ENCODE results near the gene CTRB1.

CTRB1 gene

DNA sequence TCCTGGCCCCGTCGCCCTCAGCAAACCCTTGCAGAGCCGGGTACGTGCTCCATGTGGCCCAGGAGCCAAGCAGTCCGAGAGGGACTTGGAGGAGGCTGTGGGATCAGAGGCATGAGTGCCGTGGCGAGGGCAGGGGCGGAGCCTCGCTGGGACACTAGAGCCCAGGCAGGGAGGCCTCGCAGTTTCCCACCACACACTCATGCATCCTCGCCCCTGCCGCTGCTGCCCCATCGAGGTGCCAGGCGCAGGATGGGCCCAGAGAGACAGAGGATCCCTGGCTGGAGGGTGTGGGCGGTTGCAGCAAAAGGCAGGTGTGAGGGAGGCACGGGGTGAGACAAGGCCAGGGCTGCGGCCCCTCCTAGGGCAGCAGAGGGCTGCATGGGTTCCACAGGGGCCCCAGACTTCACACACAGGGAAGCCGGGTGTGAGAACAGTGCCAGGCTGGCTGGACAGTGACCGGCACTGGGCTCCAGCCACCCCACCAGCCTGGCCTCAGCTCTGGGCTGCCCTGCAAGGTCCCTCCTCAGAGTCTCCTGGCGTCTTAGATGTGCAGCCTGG is 25.0 kb downstream of the CTRB1 start:
- no peak for DNase-seq

DNA sequence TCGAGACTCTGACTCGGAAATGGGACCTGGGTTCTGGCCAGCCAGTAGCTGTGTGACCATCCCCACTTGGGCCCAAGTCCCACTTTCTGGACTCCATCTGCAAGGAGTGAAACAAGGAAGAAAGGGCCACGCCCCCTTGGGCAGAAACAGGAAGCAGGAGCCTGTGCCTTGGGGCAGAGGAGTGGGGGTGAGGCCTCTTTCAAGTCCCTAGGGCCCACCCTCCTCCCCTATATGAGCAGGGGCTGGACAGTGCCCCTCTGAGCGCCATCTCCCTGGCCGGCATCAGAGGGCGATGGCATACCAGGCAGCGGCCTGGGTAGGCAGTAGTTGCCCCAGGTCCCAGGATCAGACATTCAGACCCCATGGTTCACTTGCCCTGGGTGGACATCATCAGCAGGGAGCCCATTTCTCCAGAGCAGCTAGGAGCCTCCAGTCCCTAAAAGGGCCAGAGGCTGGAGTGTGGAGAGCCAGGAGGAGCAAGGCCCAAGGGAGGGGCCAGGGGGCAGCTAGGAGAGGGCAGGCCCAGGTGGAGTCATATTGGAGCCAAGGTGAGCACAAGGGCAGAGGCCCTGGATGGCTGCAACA is 25.5 kb downstream of the CTRB1 start:
- no peak for DNase-seq

DNA sequence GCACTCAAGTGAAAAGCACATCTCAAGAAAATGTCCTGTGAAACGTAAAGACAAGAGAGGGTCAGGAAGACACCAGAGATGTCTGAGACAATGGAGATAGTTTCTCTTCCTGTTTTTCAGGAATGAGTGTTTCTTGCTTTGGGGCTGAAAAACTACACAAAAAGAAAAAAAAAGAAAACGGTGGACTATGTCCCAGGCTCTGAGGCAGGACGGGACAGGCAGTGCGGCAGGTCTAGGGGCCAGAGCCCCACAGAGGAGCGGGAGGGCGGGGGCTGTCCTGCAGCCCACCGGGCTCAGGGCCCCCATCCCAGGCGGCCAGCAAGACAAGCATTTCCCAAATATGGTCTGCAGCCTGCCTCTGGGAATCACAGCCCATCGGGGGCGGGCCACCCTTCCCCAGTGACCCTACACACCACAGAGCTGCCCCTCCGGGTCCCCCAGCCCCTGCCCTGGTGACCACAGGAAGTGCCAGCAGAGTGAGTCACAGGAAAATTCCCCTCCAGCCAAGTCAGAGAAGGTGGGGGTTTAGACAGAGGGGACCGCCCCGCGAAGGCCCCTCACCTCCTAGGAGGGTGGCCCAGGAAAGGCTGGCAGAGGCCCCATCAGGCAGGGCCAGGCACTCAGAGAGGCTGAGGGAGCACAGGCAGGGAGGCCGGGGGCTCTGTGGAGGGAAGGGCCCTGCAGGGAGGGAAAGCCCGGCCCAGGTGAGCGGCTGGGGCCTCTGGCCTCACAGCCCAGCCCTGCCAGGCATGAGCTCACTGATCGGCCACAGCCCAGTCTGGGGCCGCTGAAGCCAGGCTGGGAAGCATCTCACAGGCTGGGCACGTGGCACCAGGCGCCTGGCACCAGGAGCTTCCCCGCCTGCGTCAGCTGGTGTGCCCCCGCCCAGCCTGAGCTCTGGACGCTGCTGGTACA is 26.3 kb downstream of the CTRB1 start:
- no peak for DNase-seq

DNA sequence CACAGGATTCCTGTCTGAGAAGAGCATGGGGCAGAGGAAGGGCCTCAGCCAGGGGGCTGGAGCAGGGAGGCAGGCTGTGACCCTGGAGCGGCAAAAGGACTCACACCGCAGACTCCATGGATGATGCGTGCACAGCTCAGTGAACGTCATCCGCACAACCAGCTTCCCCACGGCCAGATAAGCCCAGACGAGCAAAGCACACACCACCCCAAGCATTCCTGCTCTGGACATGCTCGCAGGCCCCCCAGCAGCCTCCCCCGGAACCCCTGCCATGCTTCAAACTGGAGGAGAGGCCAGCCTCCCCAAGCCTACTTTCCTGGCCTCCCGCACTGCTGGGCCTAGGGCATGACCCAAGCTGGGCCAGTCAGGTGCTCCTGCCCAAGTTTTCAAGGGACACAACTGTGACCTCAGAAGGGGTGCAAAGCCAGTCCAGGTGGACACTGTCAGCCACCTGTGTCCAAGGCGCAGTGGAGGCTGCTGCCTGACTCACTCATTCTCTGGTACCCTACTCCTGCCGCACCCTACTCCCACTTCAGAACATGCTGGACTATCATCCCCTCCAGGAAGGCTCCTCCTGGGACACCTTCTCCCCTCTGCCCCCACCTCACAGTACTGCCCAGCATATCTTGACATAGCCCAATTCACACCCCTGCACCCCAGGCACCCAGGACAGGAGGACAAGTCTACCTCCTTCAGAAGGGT is 27.9 kb downstream of the CTRB1 start:
- DNase-seq, result no peak

DNA sequence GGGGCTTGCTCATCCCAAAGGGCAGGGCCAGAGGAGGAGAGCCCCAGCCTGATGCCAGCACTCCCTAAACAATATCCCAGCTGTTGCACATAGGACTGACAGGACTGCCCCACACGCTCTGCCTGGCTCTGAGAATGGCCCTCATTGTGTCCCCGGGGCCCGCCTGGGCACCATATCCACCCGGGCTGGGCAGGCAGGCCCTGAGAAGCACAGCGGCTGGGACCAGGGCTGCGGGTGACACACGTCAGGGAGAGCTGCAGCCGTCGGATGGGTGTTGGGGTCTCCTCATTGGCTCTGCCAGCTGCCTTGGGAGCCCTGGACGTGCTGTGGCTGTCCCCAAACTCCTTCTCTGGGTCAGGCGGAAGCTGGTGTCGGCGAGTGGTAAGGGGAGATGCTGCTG is 28.5 kb downstream of the CTRB1 start:
- DNase-seq, result no peak

DNA sequence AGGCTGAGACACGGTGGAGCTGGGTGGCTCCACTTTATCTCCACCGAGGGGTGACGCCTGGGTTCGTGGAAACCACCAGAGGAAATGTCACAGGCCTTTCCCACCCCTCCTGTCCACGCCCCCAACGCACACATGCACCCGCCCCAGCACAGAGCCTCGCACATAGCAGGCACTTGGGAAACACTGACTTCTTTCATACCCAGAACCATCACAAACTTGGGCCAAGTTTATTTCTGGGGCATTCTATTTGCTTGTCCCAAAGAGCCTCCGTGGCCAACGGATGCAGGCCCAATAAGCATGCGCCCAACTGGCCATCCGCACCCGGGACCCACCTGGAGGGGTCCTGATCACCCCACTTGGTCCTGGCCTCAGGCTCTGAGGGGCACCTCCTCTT is 29.4 kb downstream of the CTRB1 start:
- no peak for DNase-seq

DNA sequence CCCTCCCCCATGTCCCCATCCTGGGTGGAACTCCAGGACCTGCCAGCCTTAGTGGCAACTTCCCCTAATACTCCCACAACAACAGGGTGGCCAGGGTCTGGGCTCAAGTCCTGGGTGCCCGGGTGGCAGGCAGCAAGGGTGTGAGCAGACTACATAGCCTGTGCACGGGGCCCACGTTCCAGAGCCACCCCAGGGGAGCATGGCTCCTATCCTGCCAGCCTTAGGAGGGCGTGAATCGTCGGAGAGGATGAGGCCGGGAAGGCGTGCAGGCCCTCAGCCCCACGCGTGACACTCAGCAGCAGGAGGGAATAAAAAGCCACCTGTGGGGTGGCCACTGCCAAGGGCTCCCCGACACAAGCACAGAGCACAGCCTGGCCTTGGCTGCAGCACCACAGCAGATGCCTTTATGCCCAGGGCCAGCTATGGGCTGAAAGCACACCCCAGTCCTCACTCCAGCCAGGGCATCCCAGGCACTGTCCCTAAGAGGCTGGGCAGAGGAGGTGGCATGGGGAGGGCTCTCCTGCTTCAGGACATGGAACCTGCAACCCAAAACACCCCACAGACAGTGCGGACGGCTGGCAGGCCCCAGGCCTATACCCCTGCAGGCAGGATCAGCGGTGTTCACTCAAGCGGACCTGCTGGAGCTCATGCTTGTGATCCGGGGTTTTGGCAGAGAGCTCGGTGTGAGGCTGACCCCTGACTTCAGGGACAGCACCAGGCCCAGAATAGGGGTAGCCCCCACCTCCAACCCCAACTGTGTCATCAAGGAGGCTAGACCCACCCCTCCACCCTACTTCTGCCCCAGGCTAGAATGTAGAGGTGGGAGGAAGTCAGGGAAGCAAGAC is 30.0 kb downstream of the CTRB1 start:
- DNase-seq, result no peak

DNA sequence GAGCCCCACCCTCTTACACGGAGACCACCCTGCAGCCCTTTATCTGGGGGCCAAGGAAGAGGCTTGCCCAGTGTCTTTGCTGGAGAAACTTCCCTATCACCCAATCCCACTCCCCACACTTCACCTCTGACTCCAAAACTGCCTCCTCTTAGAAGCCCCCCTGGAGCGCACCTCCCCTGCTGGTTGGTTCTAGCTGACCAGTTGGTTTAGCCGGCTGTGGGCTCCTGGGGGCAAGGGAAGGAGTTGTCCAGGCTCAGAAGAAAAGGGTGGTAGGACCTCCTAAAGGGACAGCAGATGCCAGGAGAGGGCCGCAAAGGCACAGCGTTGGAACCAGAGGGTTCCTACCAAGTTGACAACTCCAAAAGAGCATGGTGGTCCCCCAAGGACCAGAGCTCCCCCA is 30.7 kb downstream of the CTRB1 start:
- no peak for DNase-seq

DNA sequence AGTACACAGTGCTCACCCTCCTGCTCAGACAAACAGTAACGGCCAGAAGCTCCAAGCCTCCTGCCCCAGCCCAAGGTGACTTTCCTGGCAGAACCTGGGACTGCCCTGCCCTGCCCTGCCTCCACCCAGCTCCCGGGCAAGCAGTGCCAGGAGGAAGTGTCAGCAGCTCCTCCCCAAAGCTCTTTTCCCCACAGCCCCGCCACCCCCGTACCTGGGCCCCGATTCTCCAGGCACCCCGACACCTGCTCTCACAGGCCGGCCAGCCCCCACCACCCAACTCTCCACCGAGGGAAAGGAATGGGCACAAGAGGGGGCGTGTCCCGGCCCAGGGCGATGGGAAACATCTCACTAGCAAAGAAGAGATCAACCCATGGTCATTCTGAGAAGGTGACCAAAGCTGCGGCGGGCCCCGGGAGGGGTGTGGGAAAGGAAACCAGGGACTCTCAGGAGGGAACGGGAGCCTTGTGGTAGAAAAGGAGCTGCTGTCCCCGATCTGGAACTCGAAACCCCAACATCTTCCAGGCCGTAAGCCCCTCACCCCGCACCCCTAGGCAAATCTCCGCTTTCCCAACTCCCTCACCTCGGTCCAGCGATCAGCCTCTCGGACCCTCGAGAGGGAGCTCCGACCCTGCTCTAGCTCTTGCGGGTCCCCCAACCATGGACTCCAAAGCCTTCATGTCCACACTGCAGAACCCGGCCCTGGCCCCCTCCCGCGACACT is 31.5 kb downstream of the CTRB1 start:
- DNase-seq, result no peak

DNA sequence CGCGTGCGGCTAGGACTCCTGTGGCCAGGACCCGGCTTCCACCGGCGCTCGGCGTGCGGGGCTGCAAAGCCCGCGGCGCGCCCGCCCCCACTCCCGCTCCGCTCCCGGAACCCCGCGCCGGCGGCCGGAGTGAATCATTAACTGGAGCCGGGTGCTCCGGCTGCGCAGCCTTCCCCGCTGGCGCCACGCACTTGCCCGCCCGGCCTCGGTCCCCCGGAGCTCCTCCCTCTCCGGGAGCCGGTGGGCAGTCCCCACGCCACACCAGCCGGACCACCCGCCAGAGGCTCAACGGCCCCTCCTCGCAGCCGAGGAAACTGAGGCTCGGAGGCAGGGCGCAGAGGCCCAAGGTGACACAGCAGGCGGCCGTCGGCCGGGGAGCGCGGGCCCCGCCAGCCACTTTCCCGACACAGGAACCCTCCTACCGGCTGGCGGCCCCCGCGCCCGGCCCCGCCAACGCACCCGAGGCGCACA is 32.1 kb downstream of the CTRB1 start:
- DNase-seq, result no peak

DNA sequence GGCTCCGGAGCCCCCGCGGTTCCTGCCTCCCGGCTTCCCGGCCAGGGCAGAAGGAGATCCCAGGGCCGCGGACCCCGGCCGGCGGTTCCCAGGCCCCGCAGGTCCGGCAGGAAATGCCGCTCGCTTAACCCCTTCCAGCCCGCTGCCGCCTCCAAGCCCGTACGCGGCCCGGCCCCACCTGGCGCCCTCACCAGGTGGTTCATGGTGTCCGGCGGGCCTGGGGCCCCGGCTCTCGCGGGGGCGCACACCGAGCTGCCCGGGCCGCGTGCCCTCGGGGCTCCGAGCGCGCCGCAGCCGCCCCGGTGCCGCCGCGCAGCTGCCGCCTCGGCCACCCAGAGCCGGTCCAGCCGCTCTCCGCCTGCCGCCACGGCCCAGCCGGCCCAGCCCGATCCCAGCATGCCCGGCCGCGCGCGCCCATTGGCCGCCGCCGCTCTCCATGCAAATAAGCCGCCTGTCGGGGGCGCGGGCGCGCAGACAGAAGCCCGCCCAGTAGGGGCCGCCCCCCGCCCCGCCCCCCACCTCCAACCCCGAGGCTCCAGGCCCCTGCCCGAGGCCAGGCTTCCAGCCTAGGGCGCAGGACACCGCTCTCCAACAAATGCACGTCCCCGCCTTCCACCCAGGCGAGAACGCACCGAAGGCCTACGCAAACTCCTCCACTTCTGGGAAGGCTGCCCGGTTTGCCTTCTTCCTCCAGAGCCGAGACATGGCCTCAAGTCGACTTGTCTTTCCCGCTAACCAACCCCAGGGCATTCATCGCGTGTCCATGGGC is 32.7 kb downstream of the CTRB1 start, which contains the start of gene BCAR1:
BCAR1 (minus strand) TSS at position 345 of the 769 bp plus-strand sequence; CDS start at position 203, 142 bp downstream.
- DNase-seq, result peak; percentile 38

DNA sequence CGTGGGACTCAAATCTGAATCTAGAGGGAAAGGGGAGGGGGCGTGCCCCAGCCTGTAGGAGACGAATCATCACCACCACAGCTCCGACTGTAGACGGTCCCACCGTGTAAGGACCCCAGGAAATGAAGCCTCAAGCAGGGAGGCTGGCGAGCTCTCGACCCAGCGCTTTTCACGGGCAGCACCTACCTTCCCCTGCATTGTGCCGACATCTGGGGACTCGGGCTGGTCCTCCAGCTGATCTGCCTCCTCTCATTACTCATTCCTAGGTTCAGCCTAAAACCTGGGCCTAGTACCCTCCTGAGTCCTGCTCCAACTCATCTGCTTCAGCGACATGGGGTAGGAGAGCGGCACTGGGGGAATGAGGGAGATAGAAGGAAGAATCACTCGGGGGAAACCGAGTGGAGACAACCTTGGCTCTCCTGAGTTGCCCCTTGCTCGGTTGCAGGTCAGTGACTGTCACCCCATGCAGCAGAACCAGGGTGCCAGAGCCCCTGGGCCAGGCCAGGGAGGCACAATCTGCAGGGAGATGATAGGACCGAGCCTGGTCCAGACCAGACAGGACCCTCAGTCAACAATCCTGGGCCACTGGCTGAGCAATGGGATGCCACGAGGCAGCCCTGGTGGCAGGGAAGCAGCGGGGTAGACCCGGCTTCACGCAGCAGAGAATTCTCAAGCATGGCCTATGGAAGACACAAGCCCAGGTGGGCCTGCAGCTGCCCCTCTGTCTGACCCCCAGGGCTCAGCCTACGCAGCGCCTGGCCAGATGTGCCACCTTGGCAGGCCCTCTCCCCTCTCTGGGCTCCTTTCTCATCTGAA is 33.5 kb downstream of the CTRB1 start:
- DNase-seq, result no peak

DNA sequence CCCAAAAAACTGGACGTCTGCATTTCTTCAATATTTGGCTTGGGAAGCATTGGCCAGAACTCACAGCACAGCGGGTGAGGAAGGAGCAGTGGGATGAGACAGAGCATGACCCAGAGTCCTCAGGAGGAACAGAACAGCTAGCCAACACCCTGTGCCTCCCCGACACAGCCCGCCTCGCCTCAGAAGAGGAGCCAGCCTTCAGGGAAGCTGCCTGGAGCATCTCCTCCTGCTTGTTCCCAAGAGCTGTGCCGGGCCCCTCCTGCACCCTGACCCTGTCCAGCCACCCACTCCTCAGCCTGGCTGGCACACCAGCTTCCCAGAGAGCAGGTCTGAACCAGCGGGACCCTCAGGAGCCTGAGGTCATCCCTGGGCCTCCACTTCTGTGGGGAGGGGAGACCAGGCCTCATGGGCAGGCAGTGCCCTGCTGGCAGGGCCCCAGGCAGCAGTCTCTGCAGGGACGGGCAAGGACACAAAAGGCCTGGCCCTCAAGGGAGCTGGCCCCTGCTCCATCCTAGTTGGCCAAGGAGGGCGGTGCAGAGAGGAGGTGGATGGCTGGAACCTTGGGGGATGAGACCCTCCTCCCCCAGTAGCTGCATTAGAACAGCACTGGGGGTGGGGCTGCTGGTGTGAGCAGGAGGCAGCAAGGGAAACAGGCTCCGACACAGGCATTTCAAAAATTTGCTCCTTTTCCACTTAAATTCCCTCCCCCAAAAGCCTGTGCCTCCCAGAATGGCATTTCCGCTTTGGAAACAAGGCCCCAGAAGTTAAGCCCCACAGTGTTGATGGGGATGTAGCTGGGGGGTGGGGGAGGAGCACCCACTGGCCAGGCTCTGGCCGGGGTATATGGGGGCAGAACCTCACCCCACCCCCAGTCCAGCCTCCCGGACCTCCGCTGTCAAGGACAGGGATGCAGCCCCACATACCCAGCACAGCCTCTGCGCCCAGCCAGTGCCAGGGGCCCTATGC is 34.4 kb downstream of the CTRB1 start:
- no peak for DNase-seq

DNA sequence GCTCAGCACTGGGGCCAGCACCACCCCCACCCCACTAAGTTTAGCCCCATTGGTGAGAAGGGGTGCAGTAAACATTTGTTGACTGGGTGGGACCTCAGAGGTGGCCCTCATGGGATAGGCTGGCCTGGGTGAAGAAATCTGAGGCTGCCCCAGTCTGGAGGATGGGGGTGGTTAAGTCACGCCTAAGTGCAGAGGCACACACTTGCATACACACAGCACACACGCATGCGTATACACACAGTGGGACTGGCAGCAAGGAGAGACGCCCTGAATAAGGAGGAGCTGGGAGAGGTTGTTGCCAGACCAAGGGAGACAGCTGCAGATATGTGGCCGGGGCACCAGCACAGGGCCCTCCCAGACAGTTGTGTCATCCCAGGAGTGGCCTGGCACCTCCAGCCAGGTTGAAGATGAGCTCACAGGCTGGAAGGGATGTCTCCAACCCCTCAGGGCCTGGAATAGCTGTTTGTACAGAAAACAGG is 35.6 kb downstream of the CTRB1 start:
- DNase-seq, result no peak

DNA sequence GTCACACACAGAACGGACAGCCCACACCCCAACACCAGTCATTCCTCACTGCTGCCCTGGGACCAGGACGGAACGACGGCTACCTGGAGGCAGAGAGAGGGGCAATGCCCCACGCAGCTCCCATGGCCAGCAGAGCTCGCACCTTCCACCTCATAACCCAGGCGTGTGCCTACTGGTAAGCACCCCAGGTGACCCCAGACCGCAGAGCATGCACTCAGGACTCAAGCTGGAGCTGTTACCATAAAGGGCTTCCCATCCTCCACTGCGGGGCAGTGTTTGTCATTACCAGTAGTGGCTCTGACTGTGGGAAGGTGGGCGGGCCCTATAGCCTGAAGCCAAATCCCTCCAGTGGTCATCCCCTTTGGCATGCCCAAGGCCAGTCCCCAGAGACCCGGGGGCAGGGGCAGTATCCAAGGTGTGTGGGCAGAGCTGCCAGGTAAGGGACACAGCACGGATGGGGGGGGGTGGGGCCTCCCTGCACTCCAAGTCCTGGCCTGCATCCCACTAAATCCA is 37.3 kb downstream of the CTRB1 start:
- no peak for DNase-seq

DNA sequence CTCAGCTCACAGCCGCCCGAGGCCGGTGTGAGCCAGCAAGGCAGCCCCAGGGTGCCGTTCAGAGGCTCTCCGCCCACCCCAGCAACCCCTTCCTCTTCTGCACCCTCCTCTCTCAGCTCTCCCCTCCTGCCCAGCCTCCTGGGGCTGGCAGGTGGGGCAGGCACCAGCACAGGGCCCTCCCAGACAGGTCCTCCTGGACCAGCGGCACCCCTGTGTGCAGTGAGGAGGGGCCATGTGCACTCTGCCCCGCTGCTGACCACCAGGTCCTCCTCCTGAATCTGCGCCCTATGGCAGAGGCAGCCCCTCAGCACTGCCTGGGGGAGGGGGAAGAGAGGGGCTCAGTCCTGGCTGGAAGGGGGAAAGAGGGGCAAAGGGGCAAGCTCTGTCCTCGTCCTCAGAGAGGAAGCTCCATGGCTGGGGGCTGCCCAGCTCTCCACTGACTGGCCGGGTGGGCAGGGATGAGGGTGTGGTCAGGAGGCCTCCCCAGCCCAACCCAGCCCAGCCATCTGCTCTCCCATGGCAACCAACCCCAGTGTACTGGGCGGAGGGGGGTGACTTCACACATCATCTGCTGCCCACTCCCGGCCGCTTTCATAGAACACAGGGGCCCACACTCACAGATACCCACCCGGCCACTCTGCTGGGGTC is 38.0 kb downstream of the CTRB1 start:
- peak; percentile 13 for DNase-seq

DNA sequence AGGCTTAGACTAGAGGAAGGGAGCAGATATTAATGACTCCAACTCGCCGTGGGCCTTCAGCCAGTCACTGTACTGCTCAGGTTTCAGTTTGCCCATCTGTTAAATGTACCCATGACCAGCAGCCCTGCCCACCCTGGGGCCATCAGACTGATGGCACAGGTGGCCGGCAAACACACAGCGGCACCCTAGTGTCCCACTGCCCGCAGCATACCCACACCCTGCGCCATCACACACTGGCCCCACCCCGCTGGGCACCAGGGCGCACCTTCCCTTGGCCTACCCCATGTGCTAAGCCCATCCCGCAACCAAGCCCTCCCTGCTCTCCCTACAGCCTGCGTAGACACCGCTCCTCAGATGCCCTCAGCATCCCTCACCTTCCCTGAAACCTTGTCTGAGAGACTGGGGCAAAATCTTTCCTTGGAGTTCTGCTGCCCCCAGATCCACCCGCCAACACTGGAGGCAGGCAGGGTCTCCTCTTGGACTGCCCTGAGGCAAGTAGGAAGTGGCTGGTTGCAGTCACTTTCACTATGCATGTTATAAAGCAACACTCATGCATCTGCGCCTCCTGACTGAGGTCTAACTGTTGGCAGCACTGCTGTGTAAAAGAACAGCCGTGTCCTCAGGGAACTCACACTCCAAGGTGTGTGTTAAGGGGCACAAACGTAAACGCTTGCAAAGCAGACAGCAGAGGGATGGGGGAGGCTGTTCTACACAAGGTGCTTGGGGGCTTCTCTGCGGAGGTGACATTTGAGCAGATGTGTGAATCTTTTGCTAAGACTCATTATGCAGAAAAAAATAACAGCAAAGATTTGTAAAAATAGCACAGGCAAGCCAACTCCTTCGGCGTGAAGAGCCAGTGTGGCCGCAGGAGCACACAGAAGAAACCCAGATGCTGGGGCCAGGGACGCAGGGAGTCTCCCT is 39.4 kb downstream of the CTRB1 start:
- no peak for DNase-seq
